Mucosa of descending colon (tissue), 3 donors: ENCODE data around the gene SPTB. TPM values are rescaled to one million over a fixed set of nuclear protein-coding genes. Genes with fewer than 3 reads are reported as not detected.

Experiments used
- ATAC-seq: fragments of 200-7000 bp; cut with Tn5 transposase; one replicate; pipeline ENCODE4 v1.9.1; 2020; ENCODE audit warnings: mild to moderate bottlenecking, moderate library complexity
- DNase-seq, 3 donors: peaks; one replicate each; pipeline ENCODE4 v3.0.0-alpha.2; 2020
- H3K36me3 ChIP-seq: fragments of 200-600 bp; one replicate; pipeline ENCODE4 v1.8.0; 2021; ENCODE audit warnings: low read depth, mild to moderate bottlenecking
- H3K4me1 ChIP-seq: fragments of 200-600 bp; one replicate; pipeline ENCODE4 v1.8.0; 2021; ENCODE audit warnings: low read depth, mild to moderate bottlenecking
- H3K4me3 ChIP-seq: fragments of 200-600 bp; one replicate; pipeline ENCODE4 v1.8.0; 2021; ENCODE audit warnings: mild to moderate bottlenecking
- H3K9me3 ChIP-seq: fragments of 200-600 bp; one replicate; pipeline ENCODE4 v1.8.0; 2021; ENCODE audit warnings: mild to moderate bottlenecking
- CTCF ChIP-seq: fragments of 200-600 bp; IDR thresholded peaks from one replicate; pipeline ENCODE4 v1.8.0; 2022; ENCODE audit warnings: antibody characterized with exemption, mild to moderate bottlenecking
- intact Hi-C, 2 donors: fragments of 100-400 bp; cut with DNase I in 1 of 2; cut with micrococcal nuclease in 1 of 2; formaldehyde crosslinking; loops; one replicate each; pipeline versions ENCODE4 v1.11.0 to v1.11.1; 2022; cut with DNase I, micrococcal nuclease
- total RNA-seq, 3 donors: library from RNA; stranded (reverse); fragmentation: NEBNext Ultra II Directional in 2 of 3; extraction: Animal tissue kit (Norgen Biotek cat#: 25700) in 2 of 3; gene quantifications; one replicate each; pipeline versions ENCODE4 v1.2.1 to v1.2.4, GENCODE V29; 2021 to 2023
- donor health status: DM: no; HTN: no; CAD: no; lungs with moderate emphysema.
- donor health status: DM: no; HTN: no; CAD: no.
- donor health status: DM: no; HTN: yes; CAD: no.

Gene SPTB
- total RNA-seq, 3 donors from 2014 or later: 0.35 to 1.4 (median 0.51) TPM

- Histone ChIP-seq H3K4me3 (no peak overlapping the region), H3K9me3 (no peaks in the 10 kb centered on the region), H3K4me1 (peaks cover 26% of the 10 kb centered on the region), H3K36me3 (peaks cover 16% of the 10 kb centered on the region)
- intact Hi-C loops: no loop called here
- ATAC-seq (peak; percentile 92), DNase-seq (peak; percentile 76 to 80 (median 76))
- TF ChIP-seq CTCF: no peak
Observed at GRCh38 chr14:64736271-64737169, 143.2 kb downstream of the SPTB start.

- no peak overlapping the region for H3K4me3 ChIP-seq
- no peaks in the 10 kb centered on the region for H3K9me3 ChIP-seq
- H3K4me1 ChIP-seq: peaks cover 26% of the 10 kb centered on the region
- intact Hi-C loops: no loop called here
- H3K36me3 ChIP-seq: peaks cover 6% of the 10 kb centered on the region
- no peak for ATAC-seq
- peak in 2 of 3 donors; percentile 15 to 17 for DNase-seq
- TF ChIP-seq CTCF: no peak
Observed at GRCh38 chr14:64734990-64735389, 144.7 kb downstream of the SPTB start.

GRCh38 chr14:64733899-64734298 is 145.8 kb downstream of the SPTB start:
- Histone ChIP-seq H3K36me3 (peaks cover 2% of the 10 kb centered on the region), H3K9me3 (no peaks in the 10 kb centered on the region), H3K4me1 (peaks cover 26% of the 10 kb centered on the region), H3K4me3 (no peak overlapping the region)
- intact Hi-C loops: no loop called here
- DNase-seq (peak in 1 of 3 donors; percentile 17), ATAC-seq (no peak)
- TF ChIP-seq CTCF: no peak

GRCh38 chr14:64733321-64733720 is 146.4 kb downstream of the SPTB start:
- peaks cover 26% of the 10 kb centered on the region for H3K4me1 ChIP-seq
- no peak for TF ChIP-seq CTCF
- no peak overlapping the region for H3K4me3 ChIP-seq
- intact Hi-C loops: no loop called here
- ATAC-seq (no peak), DNase-seq (peak in 1 of 3 donors; percentile 31)
- no peaks in the 10 kb centered on the region for H3K9me3 ChIP-seq
- no peaks in the 10 kb centered on the region for H3K36me3 ChIP-seq

- Histone ChIP-seq H3K4me3 (no peak overlapping the region), H3K36me3 (no peaks in the 10 kb centered on the region), H3K9me3 (no peaks in the 10 kb centered on the region), H3K4me1 (peaks cover 26% of the 10 kb centered on the region)
- no peak for ATAC-seq
- DNase-seq: peak in 1 of 3 donors; percentile 19
- TF ChIP-seq CTCF: no peak
- intact Hi-C loops: no loop called here
Observed at GRCh38 chr14:64732536-64733120, 147.1 kb downstream of the SPTB start.
